ENCODE results near the gene BABAM2.
"Not testable (repeated sequence)": the region's sequence is repeated elsewhere in the genome, so short reads cannot be mapped to it uniquely, and the experiment has no call there.

BABAM2 gene

GRCh38 chr2:27978761-27979160 is 88.2 kb downstream of the BABAM2 start:
- DNase-seq (ENCODE audit: low read depth): not testable (repeated sequence)

GRCh38 chr2:27980242-27980641 is 89.7 kb downstream of the BABAM2 start:
- no peak for DNase-seq (ENCODE audit: low read depth)

GRCh38 chr2:27984153-27984552 is 93.6 kb downstream of the BABAM2 start:
- DNase-seq (ENCODE audit: low read depth): no peak

- no peak for DNase-seq (ENCODE audit: low read depth)
These were observed 97.8 kb downstream of the BABAM2 start for GRCh38 chr2:27988306-27988705.

GRCh38 chr2:27988718-27989117 is 98.2 kb downstream of the BABAM2 start:
- DNase-seq (ENCODE audit: low read depth): no peak

- no peak for DNase-seq (ENCODE audit: low read depth)
These were observed 98.6 kb downstream of the BABAM2 start for GRCh38 chr2:27989149-27989548.

GRCh38 chr2:27990030-27990590 is 99.6 kb downstream of the BABAM2 start:
- DNase-seq (ENCODE audit: low read depth): no peak

- DNase-seq (ENCODE audit: low read depth): no peak
These were observed 100.6 kb downstream of the BABAM2 start for GRCh38 chr2:27991146-27991545.

GRCh38 chr2:27992787-27993401 is 102.4 kb downstream of the BABAM2 start:
- no peak for DNase-seq (ENCODE audit: low read depth)

GRCh38 chr2:27993402-27993787 is 102.9 kb downstream of the BABAM2 start:
- DNase-seq (ENCODE audit: low read depth): no peak

GRCh38 chr2:27993950-27994728 is 103.6 kb downstream of the BABAM2 start:
- DNase-seq (ENCODE audit: low read depth): no peak

- DNase-seq (ENCODE audit: low read depth): no peak
These were observed 105.8 kb downstream of the BABAM2 start for GRCh38 chr2:27996156-27996922.

GRCh38 chr2:28000287-28000686 is 109.8 kb downstream of the BABAM2 start:
- DNase-seq (ENCODE audit: low read depth): no peak

- no peak for DNase-seq (ENCODE audit: low read depth)
These were observed 111.7 kb downstream of the BABAM2 start for GRCh38 chr2:28002181-28002580.

GRCh38 chr2:28004086-28004485 is 113.6 kb downstream of the BABAM2 start:
- DNase-seq (ENCODE audit: low read depth): no peak

- no peak for DNase-seq (ENCODE audit: low read depth)
These were observed 119.2 kb downstream of the BABAM2 start for GRCh38 chr2:28009732-28010131.

- DNase-seq (ENCODE audit: low read depth): no peak
These were observed 120.8 kb downstream of the BABAM2 start for GRCh38 chr2:28011322-28011737.

- not testable (repeated sequence) for DNase-seq (ENCODE audit: low read depth)
These were observed 127.9 kb downstream of the BABAM2 start for GRCh38 chr2:28018474-28018873.

- DNase-seq (ENCODE audit: low read depth): not testable (repeated sequence)
These were observed 129.0 kb downstream of the BABAM2 start for GRCh38 chr2:28019521-28019920.

- DNase-seq (ENCODE audit: low read depth): no peak
These were observed 131.4 kb downstream of the BABAM2 start for GRCh38 chr2:28021898-28022297.

- DNase-seq (ENCODE audit: low read depth): no peak
These were observed 134.6 kb downstream of the BABAM2 start for GRCh38 chr2:28025123-28025522.

- not testable (repeated sequence) for DNase-seq (ENCODE audit: low read depth)
These were observed 135.7 kb downstream of the BABAM2 start for GRCh38 chr2:28026230-28026629.
